ENCODE results near the gene GPAT3. TPM values are rescaled to one million over a fixed set of nuclear protein-coding genes. Genes with fewer than 3 reads are reported as not detected.

The GPAT3 gene
- total and polyA plus RNA-seq, 2 experiments from 2014 or later: 1.2 to 2.0 TPM

- H4K20me1 ChIP-seq (replicated peaks; ENCODE audit: insufficient read depth): no peaks in the 10 kb centered on the region
- H3K27me3 ChIP-seq (ENCODE audit: insufficient read depth): no peaks in the 10 kb centered on the region
- H3K27ac ChIP-seq (ENCODE audit: low read depth): no peak overlapping the region
- H3K4me3 ChIP-seq: no peak overlapping the region
- H3K9me2 ChIP-seq (ENCODE audit: insufficient read depth): no peaks in the 10 kb centered on the region
- Mint-ChIP-seq H3K4me1 (peaks cover 2% of the 10 kb centered on the region; the same call in 1 of the 3 replicates), H3K4me3 (no peak overlapping the region), H3K36me3 (ENCODE audit: low read depth) (no peaks in the 10 kb centered on the region), H3K27ac (no peak overlapping the region), H3K9me3 (no peaks in the 10 kb centered on the region), H3K27me3 (ENCODE audit: insufficient read depth, low read depth, poor library complexity) (no peaks in the 10 kb centered on the region)
- no peak overlapping the region for H2AFZ ChIP-seq
- no peak overlapping the region for H3K4me2 ChIP-seq
- H3F3A ChIP-seq (replicated peaks; ENCODE audit: low read depth): no peaks in the 10 kb centered on the region
- no peak for TF ChIP-seq EZH2phosphoT487 (IDR thresholded peaks at IDR 0.05; ENCODE audit: unreplicated experiment)
- TF ChIP-seq, protein P1, sequence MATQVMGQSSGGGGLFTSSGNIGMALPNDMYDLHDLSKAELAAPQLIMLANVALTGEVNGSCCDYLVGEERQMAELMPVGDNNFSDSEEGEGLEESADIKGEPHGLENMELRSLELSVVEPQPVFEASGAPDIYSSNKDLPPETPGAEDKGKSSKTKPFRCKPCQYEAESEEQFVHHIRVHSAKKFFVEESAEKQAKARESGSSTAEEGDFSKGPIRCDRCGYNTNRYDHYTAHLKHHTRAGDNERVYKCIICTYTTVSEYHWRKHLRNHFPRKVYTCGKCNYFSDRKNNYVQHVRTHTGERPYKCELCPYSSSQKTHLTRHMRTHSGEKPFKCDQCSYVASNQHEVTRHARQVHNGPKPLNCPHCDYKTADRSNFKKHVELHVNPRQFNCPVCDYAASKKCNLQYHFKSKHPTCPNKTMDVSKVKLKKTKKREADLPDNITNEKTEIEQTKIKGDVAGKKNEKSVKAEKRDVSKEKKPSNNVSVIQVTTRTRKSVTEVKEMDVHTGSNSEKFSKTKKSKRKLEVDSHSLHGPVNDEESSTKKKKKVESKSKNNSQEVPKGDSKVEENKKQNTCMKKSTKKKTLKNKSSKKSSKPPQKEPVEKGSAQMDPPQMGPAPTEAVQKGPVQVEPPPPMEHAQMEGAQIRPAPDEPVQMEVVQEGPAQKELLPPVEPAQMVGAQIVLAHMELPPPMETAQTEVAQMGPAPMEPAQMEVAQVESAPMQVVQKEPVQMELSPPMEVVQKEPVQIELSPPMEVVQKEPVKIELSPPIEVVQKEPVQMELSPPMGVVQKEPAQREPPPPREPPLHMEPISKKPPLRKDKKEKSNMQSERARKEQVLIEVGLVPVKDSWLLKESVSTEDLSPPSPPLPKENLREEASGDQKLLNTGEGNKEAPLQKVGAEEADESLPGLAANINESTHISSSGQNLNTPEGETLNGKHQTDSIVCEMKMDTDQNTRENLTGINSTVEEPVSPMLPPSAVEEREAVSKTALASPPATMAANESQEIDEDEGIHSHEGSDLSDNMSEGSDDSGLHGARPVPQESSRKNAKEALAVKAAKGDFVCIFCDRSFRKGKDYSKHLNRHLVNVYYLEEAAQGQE (IDR thresholded peaks at IDR 0.05; ENCODE audit: unreplicated experiment): no peak
- no peak for TF ChIP-seq CREB1 (CRISPR knock-in tag; IDR thresholded peaks at IDR 0.05; ENCODE audit: low read depth)
- TF ChIP-seq, protein P2, sequence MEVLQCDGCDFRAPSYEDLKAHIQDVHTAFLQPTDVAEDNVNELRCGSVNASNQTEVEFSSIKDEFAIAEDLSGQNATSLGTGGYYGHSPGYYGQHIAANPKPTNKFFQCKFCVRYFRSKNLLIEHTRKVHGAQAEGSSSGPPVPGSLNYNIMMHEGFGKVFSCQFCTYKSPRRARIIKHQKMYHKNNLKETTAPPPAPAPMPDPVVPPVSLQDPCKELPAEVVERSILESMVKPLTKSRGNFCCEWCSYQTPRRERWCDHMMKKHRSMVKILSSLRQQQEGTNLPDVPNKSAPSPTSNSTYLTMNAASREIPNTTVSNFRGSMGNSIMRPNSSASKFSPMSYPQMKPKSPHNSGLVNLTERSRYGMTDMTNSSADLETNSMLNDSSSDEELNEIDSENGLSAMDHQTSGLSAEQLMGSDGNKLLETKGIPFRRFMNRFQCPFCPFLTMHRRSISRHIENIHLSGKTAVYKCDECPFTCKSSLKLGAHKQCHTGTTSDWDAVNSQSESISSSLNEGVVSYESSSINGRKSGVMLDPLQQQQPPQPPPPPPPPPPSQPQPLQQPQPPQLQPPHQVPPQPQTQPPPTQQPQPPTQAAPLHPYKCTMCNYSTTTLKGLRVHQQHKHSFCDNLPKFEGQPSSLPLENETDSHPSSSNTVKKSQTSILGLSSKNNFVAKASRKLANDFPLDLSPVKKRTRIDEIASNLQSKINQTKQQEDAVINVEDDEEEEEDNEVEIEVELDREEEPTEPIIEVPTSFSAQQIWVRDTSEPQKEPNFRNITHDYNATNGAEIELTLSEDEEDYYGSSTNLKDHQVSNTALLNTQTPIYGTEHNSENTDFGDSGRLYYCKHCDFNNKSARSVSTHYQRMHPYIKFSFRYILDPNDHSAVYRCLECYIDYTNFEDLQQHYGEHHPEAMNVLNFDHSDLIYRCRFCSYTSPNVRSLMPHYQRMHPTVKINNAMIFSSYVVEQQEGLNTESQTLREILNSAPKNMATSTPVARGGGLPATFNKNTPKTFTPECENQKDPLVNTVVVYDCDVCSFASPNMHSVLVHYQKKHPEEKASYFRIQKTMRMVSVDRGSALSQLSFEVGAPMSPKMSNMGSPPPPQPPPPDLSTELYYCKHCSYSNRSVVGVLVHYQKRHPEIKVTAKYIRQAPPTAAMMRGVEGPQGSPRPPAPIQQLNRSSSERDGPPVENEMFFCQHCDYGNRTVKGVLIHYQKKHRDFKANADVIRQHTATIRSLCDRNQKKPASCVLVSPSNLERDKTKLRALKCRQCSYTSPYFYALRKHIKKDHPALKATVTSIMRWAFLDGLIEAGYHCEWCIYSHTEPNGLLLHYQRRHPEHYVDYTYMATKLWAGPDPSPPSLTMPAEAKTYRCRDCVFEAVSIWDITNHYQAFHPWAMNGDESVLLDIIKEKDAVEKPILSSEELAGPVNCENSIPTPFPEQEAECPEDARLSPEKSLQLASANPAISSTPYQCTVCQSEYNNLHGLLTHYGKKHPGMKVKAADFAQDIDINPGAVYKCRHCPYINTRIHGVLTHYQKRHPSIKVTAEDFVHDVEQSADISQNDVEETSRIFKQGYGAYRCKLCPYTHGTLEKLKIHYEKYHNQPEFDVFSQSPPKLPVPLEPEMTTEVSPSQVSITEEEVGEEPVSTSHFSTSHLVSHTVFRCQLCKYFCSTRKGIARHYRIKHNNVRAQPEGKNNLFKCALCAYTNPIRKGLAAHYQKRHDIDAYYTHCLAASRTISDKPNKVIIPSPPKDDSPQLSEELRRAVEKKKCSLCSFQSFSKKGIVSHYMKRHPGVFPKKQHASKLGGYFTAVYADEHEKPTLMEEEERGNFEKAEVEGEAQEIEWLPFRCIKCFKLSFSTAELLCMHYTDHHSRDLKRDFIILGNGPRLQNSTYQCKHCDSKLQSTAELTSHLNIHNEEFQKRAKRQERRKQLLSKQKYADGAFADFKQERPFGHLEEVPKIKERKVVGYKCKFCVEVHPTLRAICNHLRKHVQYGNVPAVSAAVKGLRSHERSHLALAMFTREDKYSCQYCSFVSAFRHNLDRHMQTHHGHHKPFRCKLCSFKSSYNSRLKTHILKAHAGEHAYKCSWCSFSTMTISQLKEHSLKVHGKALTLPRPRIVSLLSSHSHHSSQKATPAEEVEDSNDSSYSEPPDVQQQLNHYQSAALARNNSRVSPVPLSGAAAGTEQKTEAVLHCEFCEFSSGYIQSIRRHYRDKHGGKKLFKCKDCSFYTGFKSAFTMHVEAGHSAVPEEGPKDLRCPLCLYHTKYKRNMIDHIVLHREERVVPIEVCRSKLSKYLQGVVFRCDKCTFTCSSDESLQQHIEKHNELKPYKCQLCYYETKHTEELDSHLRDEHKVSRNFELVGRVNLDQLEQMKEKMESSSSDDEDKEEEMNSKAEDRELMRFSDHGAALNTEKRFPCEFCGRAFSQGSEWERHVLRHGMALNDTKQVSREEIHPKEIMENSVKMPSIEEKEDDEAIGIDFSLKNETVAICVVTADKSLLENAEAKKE (CRISPR knock-in tag; IDR thresholded peaks at IDR 0.05): no peak
- TF ChIP-seq ZNF114 (CRISPR knock-in tag; IDR thresholded peaks at IDR 0.05): no peak
- TF ChIP-seq EZH2 (IDR thresholded peaks at IDR 0.05; ENCODE audit: low read depth, unreplicated experiment): no peak
- no peak for TF ChIP-seq CTCF (conservative IDR thresholded peaks at IDR 0.05; ENCODE audit: low read depth in 2 of 2)
- no peak for TF ChIP-seq ZNF331 (CRISPR knock-in tag; IDR thresholded peaks at IDR 0.05; ENCODE audit: low read depth)
- TF ChIP-seq STAT1 (IDR thresholded peaks at IDR 0.05; ENCODE audit: unreplicated experiment): no peak
- TF ChIP-seq, protein P3, sequence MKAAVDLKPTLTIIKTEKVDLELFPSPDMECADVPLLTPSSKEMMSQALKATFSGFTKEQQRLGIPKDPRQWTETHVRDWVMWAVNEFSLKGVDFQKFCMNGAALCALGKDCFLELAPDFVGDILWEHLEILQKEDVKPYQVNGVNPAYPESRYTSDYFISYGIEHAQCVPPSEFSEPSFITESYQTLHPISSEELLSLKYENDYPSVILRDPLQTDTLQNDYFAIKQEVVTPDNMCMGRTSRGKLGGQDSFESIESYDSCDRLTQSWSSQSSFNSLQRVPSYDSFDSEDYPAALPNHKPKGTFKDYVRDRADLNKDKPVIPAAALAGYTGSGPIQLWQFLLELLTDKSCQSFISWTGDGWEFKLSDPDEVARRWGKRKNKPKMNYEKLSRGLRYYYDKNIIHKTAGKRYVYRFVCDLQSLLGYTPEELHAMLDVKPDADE (IDR thresholded peaks at IDR 0.05): no peak
- TF ChIP-seq POLR2AphosphoS5 (IDR thresholded peaks at IDR 0.05; ENCODE audit: low read depth): no peak
- no peak for TF ChIP-seq NANOG (IDR thresholded peaks at IDR 0.05; ENCODE audit: borderline replicate concordance)
- TF ChIP-seq JUNB (IDR thresholded peaks at IDR 0.05; ENCODE audit: unreplicated experiment): no peak
- DNase-seq (ENCODE audit: low spot score): no peak
- H3K79me2 ChIP-seq (replicated peaks; ENCODE audit: insufficient read depth): no peaks in the 10 kb centered on the region
- H3K36me3 ChIP-seq (ENCODE audit: insufficient read depth): no peaks in the 10 kb centered on the region
- H3K4me1 ChIP-seq (ENCODE audit: insufficient read depth): peaks cover 3% of the 10 kb centered on the region; the same call in 1 of the 2 replicates
- no peak for ATAC-seq
Observed at GRCh38 chr4:83556006-83556707, 20.2 kb downstream of the GPAT3 start.

All from GM23338 (cell line).